ENCODE results near the gene SNX20.

- TF ChIP-seq CTCF (IDR thresholded peaks at IDR 0.05), result no peak
- TF ChIP-seq POLR2AphosphoS5 (IDR thresholded peaks at IDR 0.05; ENCODE audit: low read depth, low read length), result no peak
- TF ChIP-seq REST (IDR thresholded peaks at IDR 0.05; ENCODE audit: insufficient read depth in 1 of 2, low read depth in 2 of 2, low read length in 1 of 2), result no peak
- TF ChIP-seq SIN3A (IDR thresholded peaks at IDR 0.05; ENCODE audit: borderline replicate concordance, insufficient read depth, low read depth, low read length), result no peak
These were observed 37.1 kb upstream of the SNX20 start for GRCh38 chr16:50718061-50718760.
